GM15510 (cell line): ENCODE results near the gene PRDM16.

Source experiments
- POLR2A ChIP-seq: IDR thresholded peaks from 3 replicates; pipeline ENCODE4 v1.6.1; 2011; ENCODE audit warnings: borderline replicate concordance; ENCODE audit not compliant: insufficient read length; ENCODE audit errors: extremely low read depth

The PRDM16 gene

GRCh38 chr1:3469849-3470649 is 401.0 kb downstream of the PRDM16 start:
- no peak for TF ChIP-seq POLR2A

- no peak for TF ChIP-seq POLR2A
Measured at GRCh38 chr1:3470650-3471355, 401.8 kb downstream of the PRDM16 start.

GRCh38 chr1:3471356-3472087 is 402.5 kb downstream of the PRDM16 start:
- no peak for TF ChIP-seq POLR2A

- no peak for TF ChIP-seq POLR2A
Measured at GRCh38 chr1:3472088-3472850, 403.3 kb downstream of the PRDM16 start.

GRCh38 chr1:3472906-3473305 is 403.9 kb downstream of the PRDM16 start:
- TF ChIP-seq POLR2A: no peak

GRCh38 chr1:3473381-3473844 is 404.4 kb downstream of the PRDM16 start:
- TF ChIP-seq POLR2A: no peak

- no peak for TF ChIP-seq POLR2A
Measured at GRCh38 chr1:3474016-3474415, 405.0 kb downstream of the PRDM16 start.

- TF ChIP-seq POLR2A: no peak
Measured at GRCh38 chr1:3474421-3474820, 405.4 kb downstream of the PRDM16 start.

GRCh38 chr1:3475839-3476573 is 407.0 kb downstream of the PRDM16 start:
- no peak for TF ChIP-seq POLR2A

GRCh38 chr1:3476666-3477065 is 407.7 kb downstream of the PRDM16 start:
- no peak for TF ChIP-seq POLR2A

- TF ChIP-seq POLR2A: no peak
Measured at GRCh38 chr1:3477241-3477995, 408.4 kb downstream of the PRDM16 start.

- TF ChIP-seq POLR2A: no peak
Measured at GRCh38 chr1:3478187-3478586, 409.2 kb downstream of the PRDM16 start.
